ENCODE data around the gene WNT3.

DNA sequence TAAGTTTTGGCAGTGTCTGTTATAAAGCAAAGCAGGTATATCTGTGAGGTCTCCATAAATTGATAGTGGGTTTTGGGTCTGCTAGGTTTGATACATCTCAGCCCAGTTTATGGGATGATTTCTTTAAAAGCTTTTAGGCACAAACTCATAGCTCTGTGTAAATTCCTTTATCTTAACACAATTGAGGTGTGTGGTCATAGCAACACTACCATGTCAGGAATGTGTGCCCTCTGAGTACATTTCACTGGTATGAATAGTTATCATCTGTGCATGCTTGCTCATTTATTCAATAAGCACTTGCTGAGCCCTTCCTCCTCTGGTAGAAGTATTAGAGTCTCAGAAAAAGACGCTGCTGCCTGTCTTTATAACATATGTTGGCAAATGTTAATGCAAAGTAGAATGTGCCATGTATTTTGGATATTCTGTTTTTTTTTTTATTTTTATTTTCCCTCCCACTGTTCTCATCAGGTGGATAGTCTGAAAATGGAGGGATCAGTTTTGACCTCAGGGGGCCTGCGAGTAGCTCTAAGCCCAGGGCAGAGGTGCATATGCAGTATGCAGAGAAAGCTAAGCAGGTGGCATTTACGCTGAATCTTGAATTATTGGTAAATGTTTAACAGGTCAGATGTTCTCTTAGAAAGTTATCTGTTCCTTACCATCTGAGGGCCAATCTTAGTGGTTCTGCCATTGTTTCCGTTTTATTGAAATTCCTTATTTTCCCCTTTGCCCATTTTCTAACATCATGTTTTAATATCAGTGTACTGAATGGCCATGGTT lies 90.7 kb downstream of the WNT3 start:
- TF ChIP-seq, protein P1, sequence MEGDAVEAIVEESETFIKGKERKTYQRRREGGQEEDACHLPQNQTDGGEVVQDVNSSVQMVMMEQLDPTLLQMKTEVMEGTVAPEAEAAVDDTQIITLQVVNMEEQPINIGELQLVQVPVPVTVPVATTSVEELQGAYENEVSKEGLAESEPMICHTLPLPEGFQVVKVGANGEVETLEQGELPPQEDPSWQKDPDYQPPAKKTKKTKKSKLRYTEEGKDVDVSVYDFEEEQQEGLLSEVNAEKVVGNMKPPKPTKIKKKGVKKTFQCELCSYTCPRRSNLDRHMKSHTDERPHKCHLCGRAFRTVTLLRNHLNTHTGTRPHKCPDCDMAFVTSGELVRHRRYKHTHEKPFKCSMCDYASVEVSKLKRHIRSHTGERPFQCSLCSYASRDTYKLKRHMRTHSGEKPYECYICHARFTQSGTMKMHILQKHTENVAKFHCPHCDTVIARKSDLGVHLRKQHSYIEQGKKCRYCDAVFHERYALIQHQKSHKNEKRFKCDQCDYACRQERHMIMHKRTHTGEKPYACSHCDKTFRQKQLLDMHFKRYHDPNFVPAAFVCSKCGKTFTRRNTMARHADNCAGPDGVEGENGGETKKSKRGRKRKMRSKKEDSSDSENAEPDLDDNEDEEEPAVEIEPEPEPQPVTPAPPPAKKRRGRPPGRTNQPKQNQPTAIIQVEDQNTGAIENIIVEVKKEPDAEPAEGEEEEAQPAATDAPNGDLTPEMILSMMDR (conservative IDR thresholded peaks at IDR 0.05 in 1 of 2, IDR thresholded peaks at IDR 0.05 in 1 of 2; ENCODE audit: extremely low read depth in 1 of 2, insufficient read depth in 1 of 2, low read depth in 1 of 2, low read length in 2 of 2) = no peak
- TF ChIP-seq EZH2 (IDR thresholded peaks at IDR 0.05; ENCODE audit: borderline replicate concordance, low read length) = no peak

Measured in mammary epithelial cell (primary cell).